ENCODE results near the gene NPY5R.

DNA sequence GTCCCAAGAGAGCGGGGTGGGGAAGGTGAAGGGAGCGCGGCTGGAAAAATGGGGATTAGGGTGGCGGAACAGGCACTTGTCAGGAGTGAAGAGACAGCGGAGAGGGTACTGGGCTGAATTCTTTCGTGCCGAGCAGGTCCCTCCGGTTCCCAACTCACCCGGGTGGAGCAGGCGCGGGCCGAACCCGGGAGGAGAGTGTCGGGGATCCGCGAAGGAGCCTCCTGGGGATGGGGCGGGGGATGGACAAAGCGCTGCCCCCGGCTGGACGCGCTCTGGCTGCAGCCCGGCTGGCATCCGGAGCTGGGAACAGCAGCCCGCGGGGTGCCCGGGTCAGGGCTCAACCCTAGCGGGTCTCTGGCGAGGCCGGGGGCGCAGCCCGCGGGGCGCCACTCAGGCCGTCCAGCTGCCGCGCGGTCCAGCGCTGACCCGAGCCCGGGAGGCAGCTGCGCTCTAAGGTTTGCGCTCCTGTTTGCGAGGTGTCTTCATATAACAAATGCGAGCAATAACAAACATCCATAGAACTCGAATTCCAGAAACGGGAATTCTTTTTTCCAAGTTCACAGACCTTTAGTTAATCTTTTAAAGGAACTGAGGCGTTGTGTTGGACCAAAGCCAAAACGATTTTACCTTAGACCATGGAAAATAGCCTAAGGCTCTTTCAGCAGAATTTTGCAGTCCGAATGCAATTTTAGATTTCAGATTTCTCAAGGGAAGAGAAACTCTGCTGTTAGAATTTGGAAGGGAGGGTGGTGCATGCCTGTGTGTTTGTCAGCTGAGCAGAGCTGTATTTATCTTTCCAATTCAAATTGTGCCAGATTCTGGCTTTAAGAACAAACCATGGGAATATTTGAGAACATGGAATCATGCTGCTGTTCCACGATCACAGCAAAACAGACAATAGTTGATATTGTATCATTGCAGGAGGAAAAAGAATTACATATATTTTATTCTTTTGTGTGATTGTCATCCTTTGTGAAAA, 744 bp downstream of the NPY5R start:
- TF ChIP-seq, protein P1, sequence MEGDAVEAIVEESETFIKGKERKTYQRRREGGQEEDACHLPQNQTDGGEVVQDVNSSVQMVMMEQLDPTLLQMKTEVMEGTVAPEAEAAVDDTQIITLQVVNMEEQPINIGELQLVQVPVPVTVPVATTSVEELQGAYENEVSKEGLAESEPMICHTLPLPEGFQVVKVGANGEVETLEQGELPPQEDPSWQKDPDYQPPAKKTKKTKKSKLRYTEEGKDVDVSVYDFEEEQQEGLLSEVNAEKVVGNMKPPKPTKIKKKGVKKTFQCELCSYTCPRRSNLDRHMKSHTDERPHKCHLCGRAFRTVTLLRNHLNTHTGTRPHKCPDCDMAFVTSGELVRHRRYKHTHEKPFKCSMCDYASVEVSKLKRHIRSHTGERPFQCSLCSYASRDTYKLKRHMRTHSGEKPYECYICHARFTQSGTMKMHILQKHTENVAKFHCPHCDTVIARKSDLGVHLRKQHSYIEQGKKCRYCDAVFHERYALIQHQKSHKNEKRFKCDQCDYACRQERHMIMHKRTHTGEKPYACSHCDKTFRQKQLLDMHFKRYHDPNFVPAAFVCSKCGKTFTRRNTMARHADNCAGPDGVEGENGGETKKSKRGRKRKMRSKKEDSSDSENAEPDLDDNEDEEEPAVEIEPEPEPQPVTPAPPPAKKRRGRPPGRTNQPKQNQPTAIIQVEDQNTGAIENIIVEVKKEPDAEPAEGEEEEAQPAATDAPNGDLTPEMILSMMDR (IDR thresholded peaks at IDR 0.05): no peak
- no peak for TF ChIP-seq POLR2A (IDR thresholded peaks at IDR 0.05)
- no peak for TF ChIP-seq POLR2AphosphoS5 (IDR thresholded peaks at IDR 0.05)

Data from breast epithelium (tissue), 3 donors.